OCI-LY7 (cell line): ENCODE measurements around the gene NDUFA12. TPM values are rescaled to one million over a fixed set of nuclear protein-coding genes. Genes with fewer than 3 reads are reported as not detected.
A peak's percentile ranks its signal among the peaks of the same experiment; 100 is the strongest.

Source experiments
- BruUV-seq: library from RNA; stranded (reverse); fragments of 400-500 nt; replicated peaks from 2 replicates; lab custom pipeline; 2021; lab: Mats Ljungman, UMichigan
- CTCF ChIA-PET: fragments of 300-600 bp; sonication (Branson Sonifier 250); formaldehyde crosslinking; loops from one replicate; lab custom pipeline; 2022; ENCODE audit warnings: antibody characterized with exemption; ENCODE audit not compliant: unreplicated experiment; lab: Charles Lee
- POLR2A ChIA-PET: fragments of 300-600 bp; sonication (Branson Sonifier 250); formaldehyde crosslinking; loops from one replicate; lab custom pipeline; 2022; ENCODE audit warnings: antibody characterized with exemption; lab: Charles Lee
- DNase-seq: peaks from one replicate; pipeline ENCODE4 v3.0.0-alpha.2; 2015; ENCODE audit warnings: low spot score
- H2AFZ ChIP-seq: fragments of 200-600 bp; sonication (generic), shearing (Covaris generic); 2 replicates; pipeline ENCODE4 v1.6.1; 2014; ENCODE audit warnings: mild to moderate bottlenecking, antibody characterized with exemption, low read length, moderate library complexity
- H3K27ac ChIP-seq: fragments of 200-600 bp; sonication (generic); 2 replicates; pipeline ENCODE4 v1.5.1; 2014; ENCODE audit warnings: mixed run types, low read depth, mild to moderate bottlenecking, moderate library complexity, low read length, inconsistent platforms; ENCODE audit not compliant: poor library complexity, severe bottlenecking
- H3K36me3 ChIP-seq: fragments of 200-600 bp; sonication (generic); 2 replicates; pipeline ENCODE4 v1.6.1; 2014; ENCODE audit warnings: mild to moderate bottlenecking, antibody characterized with exemption, low read length, moderate library complexity, mixed read lengths; ENCODE audit not compliant: insufficient read depth
- H3K4me1 ChIP-seq: fragments of 200-600 bp; sonication (generic); 2 replicates; pipeline ENCODE4 v1.5.1; 2014; ENCODE audit warnings: mild to moderate bottlenecking, low read length; ENCODE audit not compliant: insufficient read depth, poor library complexity, severe bottlenecking
- H3K4me2 ChIP-seq: fragments of 200-600 bp; sonication (generic); 2 replicates; pipeline ENCODE4 v1.6.1; 2014; ENCODE audit warnings: mild to moderate bottlenecking, low read length
- H3K4me3 ChIP-seq: fragments of 200-600 bp; sonication (generic); 2 replicates; pipeline ENCODE4 v1.5.1; 2014; ENCODE audit warnings: mild to moderate bottlenecking, low read depth, low read length; ENCODE audit not compliant: poor library complexity, severe bottlenecking
- H3K79me2 ChIP-seq: fragments of 200-600 bp; sonication (generic); 2 replicates; pipeline ENCODE4 v1.6.1; 2016; ENCODE audit warnings: low read depth, mild to moderate bottlenecking, low read length, moderate library complexity, mixed read lengths; ENCODE audit not compliant: insufficient read depth
- H3K9me2 ChIP-seq: fragments of 200-600 bp; sonication (generic); 2 replicates; pipeline ENCODE4 v1.6.1; 2016; ENCODE audit warnings: mild to moderate bottlenecking, low read length, mixed read lengths; ENCODE audit not compliant: insufficient read depth
- H3K9me3 ChIP-seq: fragments of 200-600 bp; sonication (generic); 2 replicates; pipeline ENCODE4 v1.6.1; 2014; ENCODE audit warnings: mild to moderate bottlenecking, mixed run types, low read length, mixed read lengths
- H4K20me1 ChIP-seq: fragments of 200-600 bp; sonication (generic); 2 replicates; pipeline ENCODE4 v1.6.1; 2014; ENCODE audit warnings: mild to moderate bottlenecking, antibody characterized with exemption, low read length, moderate library complexity, mixed read lengths; ENCODE audit not compliant: insufficient read depth
- CTCF ChIP-seq: fragments of 200-600 bp; sonication (generic); conservative IDR thresholded peaks from 2 replicates; pipeline ENCODE4 v1.5.1; 2014; ENCODE audit warnings: mild to moderate bottlenecking, antibody characterized with exemption, low read length, moderate library complexity, mixed read lengths
- EZH2phosphoT487 ChIP-seq: fragments of 200-600 bp; sonication (generic); IDR thresholded peaks from 2 replicates; pipeline ENCODE4 v1.6.1; 2018; ENCODE audit warnings: low read depth, borderline replicate concordance, mild to moderate bottlenecking, mixed run types, antibody characterized with exemption, low read length, moderate library complexity, mixed read lengths
- intact Hi-C: fragments of 100-400 bp; cut with micrococcal nuclease; formaldehyde crosslinking; loops from one replicate; pipeline ENCODE4 v1.10.0; 2022; ENCODE audit not compliant: unreplicated experiment
- total RNA-seq, 2 experiments: library from RNA; depleted of rRNA in 1 of 2; stranded (reverse); fragments of >200 nt in 1 of 2; shearing (Covaris generic) in 1 of 2; gene quantifications; 2 replicates each; pipeline ENCODE4 v1.2.3, GENCODE V29; 2014 to 2022

NDUFA12 gene
- total RNA-seq, 2 experiments from 2014 or later: 127 to 147 TPM

- intact Hi-C loops: no loop called here
- Histone ChIP-seq H3K4me2 (peak overlapping the region; percentile 46), H4K20me1 (no peaks in the 10 kb centered on the region), H2AFZ (no peak overlapping the region), H3K79me2 (peaks cover 19% of the 10 kb centered on the region; the same call in 1 of the 2 replicates), H3K4me1 (peaks cover 56% of the 10 kb centered on the region), H3K4me3 (peak overlapping the region; percentile 18), H3K9me3 (no peaks in the 10 kb centered on the region), H3K9me2 (no peaks in the 10 kb centered on the region), H3K36me3 (peaks cover 44% of the 10 kb centered on the region), H3K27ac (peak overlapping the region; percentile 39)
- POLR2A ChIA-PET: interaction anchor here (0.6 to 2.1 kb wide), 10 partner anchors 8 to 294 kb away, joined by 3 to 13 read pairs (median 4); partner anchors contain the start of gene NDUFA12
- no peak for TF ChIP-seq EZH2phosphoT487
- no peak for TF ChIP-seq CTCF
- no peak for DNase-seq
- CTCF ChIA-PET: interaction anchor here (0.6 to 1.8 kb wide), 3 partner anchors 9 to 346 kb away, joined by 3 to 8 read pairs (median 5); no protein-coding TSS in a partner anchor
- BruUV-seq: no TSS peak
These were observed 30.7 kb downstream of the NDUFA12 start for GRCh38 chr12:94972795-94973194.

GRCh38 chr12:94971923-94972322, 31.6 kb downstream of the NDUFA12 start:
- H3K27ac ChIP-seq: no peak overlapping the region
- no peaks in the 10 kb centered on the region for H4K20me1 ChIP-seq
- ChIA-PET POLR2A (interaction anchor here (0.6 to 2.1 kb wide), 5 partner anchors 9 to 560 kb away, joined by 3 to 13 read pairs (median 4); no protein-coding TSS in a partner anchor), CTCF (interaction anchor here (0.5 to 1.8 kb wide), 3 partner anchors 18 to 1489 kb away, joined by 3 to 5 read pairs (median 3); no protein-coding TSS in a partner anchor)
- peaks cover 64% of the 10 kb centered on the region for H3K4me1 ChIP-seq
- H3K36me3 ChIP-seq: peaks cover 44% of the 10 kb centered on the region
- no peak overlapping the region for H3K4me3 ChIP-seq
- TF ChIP-seq CTCF (no peak), EZH2phosphoT487 (no peak)
- intact Hi-C loops: no loop called here
- no TSS peak for BruUV-seq
- H3K79me2 ChIP-seq: peaks cover 19% of the 10 kb centered on the region; the same call in 1 of the 2 replicates
- no peaks in the 10 kb centered on the region for H3K9me3 ChIP-seq
- H2AFZ ChIP-seq: no peak overlapping the region
- H3K9me2 ChIP-seq: no peaks in the 10 kb centered on the region
- no peak overlapping the region for H3K4me2 ChIP-seq
- DNase-seq: no peak

GRCh38 chr12:94970560-94970959, 32.9 kb downstream of the NDUFA12 start:
- peak overlapping the region; percentile 72 for H3K4me2 ChIP-seq

More at GRCh38 chr12:94970560-94970959, 32.9 kb downstream of the NDUFA12 start:
- ChIA-PET POLR2A (interaction anchor here (0.9 to 3.4 kb wide), 7 partner anchors 8 to 245 kb away, joined by 3 to 13 read pairs (median 4); no protein-coding TSS in a partner anchor), CTCF (interaction anchor here (0.6 kb wide), 1 partner anchor 30 kb away, joined by 3 read pairs; no protein-coding TSS in a partner anchor)
- TF ChIP-seq CTCF: no peak
- TF ChIP-seq EZH2phosphoT487: no peak
- no peaks in the 10 kb centered on the region for H4K20me1 ChIP-seq
- H3K4me1 ChIP-seq: peaks cover 64% of the 10 kb centered on the region
- no peak overlapping the region for H3K4me3 ChIP-seq
- H3K9me3 ChIP-seq: no peaks in the 10 kb centered on the region
- H3K79me2 ChIP-seq: peaks cover 8% of the 10 kb centered on the region; the same call in 1 of the 2 replicates
- H2AFZ ChIP-seq: no peak overlapping the region
- no peaks in the 10 kb centered on the region for H3K9me2 ChIP-seq
- H3K27ac ChIP-seq: no peak overlapping the region
- DNase-seq: no peak
- BruUV-seq: no TSS peak
- peaks cover 30% of the 10 kb centered on the region for H3K36me3 ChIP-seq
- intact Hi-C loops: no loop called here
